Kidney capillary endothelial cell (primary cell): Measurements from ENCODE around the gene CD300LD.
"Not testable (repeated sequence)": the region's sequence is repeated elsewhere in the genome, so short reads cannot be mapped to it uniquely, and the experiment has no call there.

Experiments
- DNase-seq: peaks from one replicate; pipeline ENCODE4 v3.0.0-alpha.2; 2018; ENCODE audit warnings: low spot score

Gene CD300LD

GRCh38 chr17:74606050-74606449 lies 14.0 kb upstream of the CD300LD start:
- DNase-seq: no peak

- DNase-seq: no peak
These were observed 13.3 kb upstream of the CD300LD start for GRCh38 chr17:74605361-74605760.

GRCh38 chr17:74604761-74605160 lies 12.7 kb upstream of the CD300LD start:
- no peak for DNase-seq

- DNase-seq: no peak
These were observed 12.1 kb upstream of the CD300LD start for GRCh38 chr17:74604200-74604599.

- no peak for DNase-seq
These were observed 11.7 kb upstream of the CD300LD start for GRCh38 chr17:74603746-74604145.

- no peak for DNase-seq
These were observed 11.1 kb upstream of the CD300LD start for GRCh38 chr17:74603037-74603635.

GRCh38 chr17:74601944-74602572 lies 10.0 kb upstream of the CD300LD start:
- peak; percentile 23 for DNase-seq

- DNase-seq: no peak
These were observed 7.4 kb upstream of the CD300LD start for GRCh38 chr17:74599448-74599939.

- no peak for DNase-seq
These were observed 6.9 kb upstream of the CD300LD start for GRCh38 chr17:74599023-74599399.

GRCh38 chr17:74598346-74599022 lies 6.4 kb upstream of the CD300LD start:
- no peak for DNase-seq

- DNase-seq: no peak
These were observed 5.1 kb upstream of the CD300LD start for GRCh38 chr17:74597069-74597790.

- no peak for DNase-seq
These were observed 3.1 kb upstream of the CD300LD start for GRCh38 chr17:74595037-74595750.

GRCh38 chr17:74591503-74591902 lies 580 bp downstream of the CD300LD start:
- no peak for DNase-seq

GRCh38 chr17:74585711-74586110 lies 6.4 kb downstream of the CD300LD start:
- no peak for DNase-seq

- no peak for DNase-seq
These were observed 7.6 kb downstream of the CD300LD start for GRCh38 chr17:74584292-74585060.

GRCh38 chr17:74582633-74583032 lies 9.4 kb downstream of the CD300LD start:
- DNase-seq: no peak

GRCh38 chr17:74579900-74580299 lies 12.2 kb downstream of the CD300LD start:
- DNase-seq: no peak

- no peak for DNase-seq
These were observed 13.1 kb downstream of the CD300LD start for GRCh38 chr17:74578979-74579378.

GRCh38 chr17:74574489-74575142 lies 17.5 kb downstream of the CD300LD start:
- no peak for DNase-seq

GRCh38 chr17:74573635-74574034 lies 18.4 kb downstream of the CD300LD start:
- DNase-seq: not testable (repeated sequence)

- no peak for DNase-seq
These were observed 18.9 kb downstream of the CD300LD start for GRCh38 chr17:74573169-74573568.
